Thyroid gland (tissue), 4 donors: ENCODE results near the gene SCOC. TPM values are rescaled to one million over a fixed set of nuclear protein-coding genes. Genes with fewer than 3 reads are reported as not detected.

ENCODE experiments used
- DNase-seq, 2 donors: peaks; one replicate each; pipeline ENCODE4 v3.0.0-alpha.2; 2019
- H3K27ac ChIP-seq, 3 donors: fragments of 200-600 bp; sonication (generic); 1 replicate in 2 of 3; 2 replicates in 1 of 3; pipeline ENCODE4 v1.5.1; 2016 to 2019; ENCODE audit warnings: mild to moderate bottlenecking in 1 of 3, moderate library complexity in 1 of 3
- H3K27me3 ChIP-seq: fragments of 200-600 bp; sonication (generic); one replicate; pipeline ENCODE4 v1.5.1; 2019
- H3K36me3 ChIP-seq, 2 donors: fragments of 200-600 bp; sonication (generic); one replicate each; pipeline ENCODE4 v1.5.1; 2016 to 2019
- H3K4me1 ChIP-seq, 2 donors: fragments of 200-600 bp; sonication (generic); one replicate each; pipeline ENCODE4 v1.5.1; 2017 to 2019
- H3K4me3 ChIP-seq, 3 donors: fragments of 200-600 bp; sonication (generic); replicated peaks in 1 of 3; 1 replicate in 2 of 3; 2 replicates in 1 of 3; pipeline ENCODE4 v1.5.1; 2016; ENCODE audit warnings: mild to moderate bottlenecking in 1 of 3
- H3K9me3 ChIP-seq: fragments of 200-600 bp; sonication (generic); one replicate; pipeline ENCODE4 v1.5.1; 2017
- POLR2A ChIP-seq, 2 donors: fragments of 450-650 bp; IDR thresholded peaks; one replicate each; pipeline ENCODE4 v1.6.1; 2017; ENCODE audit warnings: antibody characterized with exemption in 2 of 2, mild to moderate bottlenecking in 2 of 2, moderate library complexity in 1 of 2
- WGBS, 2 donors: methylation state at CpG; one replicate each; pipeline ENCODE4 v1.1.5; 2017; 5-methylcytosine and 5-hydroxymethylcytosine counted together
- intact Hi-C: fragments of 100-400 bp; cut with DNase I; formaldehyde crosslinking; loops from one replicate; pipeline ENCODE4 v1.15.1; 2023
- total RNA-seq, 4 donors: library from RNA; depleted of rRNA; stranded (reverse); fragments of >200 nt; gene quantifications; one replicate each; pipeline ENCODE4 v1.2.3, GENCODE V29; 2016
- TF ChIP-seq, protein P1 (sequence below), 6 experiments: fragments of 200-600 bp in 3 of 6; fragments of 450-650 bp in 3 of 6; sonication (generic) in 3 of 6; IDR thresholded peaks; one replicate each; pipeline ENCODE4 v1.5.1; 2016 to 2019; ENCODE audit warnings: antibody characterized with exemption in 6 of 6, mild to moderate bottlenecking in 2 of 6, inconsistent platforms in 1 of 6, moderate library complexity in 1 of 6

SCOC gene
- total RNA-seq, 4 donors from 2014 or later = 62.0 to 71.4 (median 66.0) TPM

DNA sequence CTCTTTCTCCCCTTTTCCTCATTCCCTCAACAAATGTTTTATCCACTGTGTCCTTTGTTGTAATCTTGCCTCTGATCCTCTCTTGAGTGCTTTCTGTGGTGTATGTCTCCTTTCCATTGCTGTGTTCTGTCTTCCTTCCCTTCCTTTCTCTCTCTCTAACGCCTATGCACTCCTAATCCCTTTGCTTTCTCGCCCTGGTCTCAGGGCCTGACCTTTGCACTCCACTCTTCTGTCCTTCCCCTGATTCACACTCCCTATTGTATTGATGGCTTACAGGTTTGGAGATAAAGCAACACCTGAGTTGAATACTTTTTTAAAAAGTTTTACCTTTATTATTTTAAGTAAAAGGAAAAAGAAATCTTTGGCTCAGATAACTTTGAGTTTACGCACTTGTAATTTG lies 15.6 kb upstream of the SCOC start:
- intact Hi-C loops = no loop called here
- 70 to 77% methylated on average over 3 of the region's 3 CpGs for WGBS, 2 donors

DNA sequence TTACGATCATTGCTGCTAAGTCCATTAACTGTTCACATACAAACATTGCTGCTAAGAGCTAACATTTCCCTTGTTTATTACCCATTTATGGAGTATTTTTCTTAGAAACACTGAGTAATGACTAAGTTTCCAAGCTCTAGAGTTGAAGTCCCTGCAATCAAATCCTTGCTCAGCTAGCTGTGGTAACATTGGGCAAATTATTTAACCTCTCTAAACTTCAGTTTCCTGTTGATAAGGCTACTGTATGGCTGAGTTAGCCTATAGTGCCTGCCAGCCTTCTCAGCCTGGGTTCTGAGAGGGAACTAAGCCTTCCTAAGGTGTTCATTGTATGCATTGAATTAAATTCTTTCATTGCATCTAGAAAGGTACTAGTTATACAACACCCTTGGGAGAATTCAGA lies 15.2 kb upstream of the SCOC start:
- H3K4me3 ChIP-seq = no peak overlapping the region
- DNase-seq = no peak
- H3K27ac ChIP-seq = no peak overlapping the region
- H3K27me3 ChIP-seq = no peaks in the 10 kb centered on the region
- intact Hi-C loops = no loop called here
- no peaks in the 10 kb centered on the region for H3K4me1 ChIP-seq
- WGBS, 2 donors = 0 to 26% methylated on average over 1 of the region's 1 CpG
- H3K36me3 ChIP-seq = no peaks in the 10 kb centered on the region
- TF ChIP-seq, protein P1, sequence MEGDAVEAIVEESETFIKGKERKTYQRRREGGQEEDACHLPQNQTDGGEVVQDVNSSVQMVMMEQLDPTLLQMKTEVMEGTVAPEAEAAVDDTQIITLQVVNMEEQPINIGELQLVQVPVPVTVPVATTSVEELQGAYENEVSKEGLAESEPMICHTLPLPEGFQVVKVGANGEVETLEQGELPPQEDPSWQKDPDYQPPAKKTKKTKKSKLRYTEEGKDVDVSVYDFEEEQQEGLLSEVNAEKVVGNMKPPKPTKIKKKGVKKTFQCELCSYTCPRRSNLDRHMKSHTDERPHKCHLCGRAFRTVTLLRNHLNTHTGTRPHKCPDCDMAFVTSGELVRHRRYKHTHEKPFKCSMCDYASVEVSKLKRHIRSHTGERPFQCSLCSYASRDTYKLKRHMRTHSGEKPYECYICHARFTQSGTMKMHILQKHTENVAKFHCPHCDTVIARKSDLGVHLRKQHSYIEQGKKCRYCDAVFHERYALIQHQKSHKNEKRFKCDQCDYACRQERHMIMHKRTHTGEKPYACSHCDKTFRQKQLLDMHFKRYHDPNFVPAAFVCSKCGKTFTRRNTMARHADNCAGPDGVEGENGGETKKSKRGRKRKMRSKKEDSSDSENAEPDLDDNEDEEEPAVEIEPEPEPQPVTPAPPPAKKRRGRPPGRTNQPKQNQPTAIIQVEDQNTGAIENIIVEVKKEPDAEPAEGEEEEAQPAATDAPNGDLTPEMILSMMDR (IDR thresholded peaks at IDR 0.05) = no peak
- no peak for TF ChIP-seq POLR2A (IDR thresholded peaks at IDR 0.05)
- H3K9me3 ChIP-seq = no peaks in the 10 kb centered on the region

More for the DNA sequence above, 15.6 kb upstream of the SCOC start:
- TF ChIP-seq, protein P1 (IDR thresholded peaks at IDR 0.05) = no peak
- TF ChIP-seq POLR2A (IDR thresholded peaks at IDR 0.05) = no peak
- no peak for DNase-seq
- no peaks in the 10 kb centered on the region for H3K27me3 ChIP-seq
- H3K9me3 ChIP-seq = no peaks in the 10 kb centered on the region
- H3K4me1 ChIP-seq = no peaks in the 10 kb centered on the region
- H3K27ac ChIP-seq = no peak overlapping the region
- H3K4me3 ChIP-seq = no peak overlapping the region
- H3K36me3 ChIP-seq = no peaks in the 10 kb centered on the region

- Histone ChIP-seq H3K4me1 (no peaks in the 10 kb centered on the region), H3K36me3 (no peaks in the 10 kb centered on the region), H3K4me3 (no peak overlapping the region), H3K27ac (no peak overlapping the region), H3K27me3 (no peaks in the 10 kb centered on the region), H3K9me3 (no peaks in the 10 kb centered on the region)
- intact Hi-C loops = loop anchor here (10.0 kb wide), 1 partner anchor 495 kb away; no protein-coding TSS in a partner anchor
- TF ChIP-seq, protein P1 (IDR thresholded peaks at IDR 0.05) = peak; percentile 40 to 82 (median 68)
- no peak for TF ChIP-seq POLR2A (IDR thresholded peaks at IDR 0.05)
- WGBS, 2 donors = 29 to 34% methylated on average over 7 of the region's 7 CpGs
- DNase-seq = peak; percentile 73 to 80
These were observed 13.7 kb upstream of the SCOC start for GRCh38 chr4:140359562-140360427.

DNA sequence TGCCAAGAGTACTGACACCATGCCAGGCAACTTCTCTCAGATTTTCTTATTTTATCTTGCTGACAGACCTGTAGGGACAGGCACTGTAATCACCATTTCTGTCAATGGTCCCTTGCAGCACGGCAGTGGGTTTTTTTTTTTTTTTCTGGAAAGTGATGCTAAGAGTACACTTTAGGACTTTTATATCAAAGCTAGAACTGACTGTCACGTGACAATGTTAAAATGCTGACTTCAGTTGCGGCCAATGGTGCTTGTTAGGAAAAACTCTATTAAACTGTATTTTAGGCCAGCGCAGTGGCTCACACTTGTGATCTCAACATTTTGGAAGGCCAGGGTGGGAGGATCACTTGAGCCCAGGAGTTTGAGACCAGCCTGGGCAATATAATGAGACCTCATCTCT lies 12.3 kb upstream of the SCOC start:
- no peaks in the 10 kb centered on the region for H3K36me3 ChIP-seq
- H3K9me3 ChIP-seq = no peaks in the 10 kb centered on the region
- H3K4me3 ChIP-seq = no peak overlapping the region
- H3K4me1 ChIP-seq = no peaks in the 10 kb centered on the region
- WGBS, 2 donors = 87 to 90% methylated on average over 4 of the region's 4 CpGs
- DNase-seq = no peak
- H3K27ac ChIP-seq = no peak overlapping the region
- TF ChIP-seq, protein P1 (IDR thresholded peaks at IDR 0.05) = no peak
- TF ChIP-seq POLR2A (IDR thresholded peaks at IDR 0.05) = no peak
- intact Hi-C loops = loop anchor here (10.0 kb wide), 1 partner anchor 494 kb away; no protein-coding TSS in a partner anchor
- H3K27me3 ChIP-seq = no peaks in the 10 kb centered on the region

DNA sequence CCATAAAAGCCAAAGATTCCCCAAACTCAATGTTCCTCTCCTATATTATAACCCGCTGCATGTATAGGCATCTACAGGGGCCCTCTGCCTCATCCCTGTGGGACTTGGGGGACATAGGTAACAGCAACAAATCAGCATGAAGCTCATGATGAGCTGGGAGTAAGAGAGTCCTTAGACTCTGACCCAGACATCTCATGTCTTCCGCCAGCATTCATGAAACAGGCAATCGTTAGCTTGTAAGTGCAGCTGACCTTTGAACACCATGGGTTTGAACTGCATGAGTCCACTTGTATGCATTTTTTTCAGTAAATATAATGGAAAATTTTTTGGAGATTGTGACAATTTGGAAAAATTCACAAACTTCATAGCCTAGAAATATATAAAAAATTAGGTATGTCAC lies 10.4 kb upstream of the SCOC start:
- Histone ChIP-seq H3K27me3 (no peaks in the 10 kb centered on the region), H3K4me1 (no peaks in the 10 kb centered on the region), H3K27ac (no peak overlapping the region), H3K4me3 (no peak overlapping the region), H3K9me3 (no peaks in the 10 kb centered on the region), H3K36me3 (no peaks in the 10 kb centered on the region)
- no peak for DNase-seq
- intact Hi-C loops = loop anchor here (10.0 kb wide), 1 partner anchor 492 kb away; no protein-coding TSS in a partner anchor
- WGBS, 2 donors = 85 to 89% methylated on average over 3 of the region's 3 CpGs
- no peak for TF ChIP-seq POLR2A (IDR thresholded peaks at IDR 0.05)
- TF ChIP-seq, protein P1 (IDR thresholded peaks at IDR 0.05) = no peak
